Endothelial cell of umbilical vein (primary cell): ENCODE data around the gene ATP2B2. TPM values are rescaled to one million over a fixed set of nuclear protein-coding genes. Genes with fewer than 3 reads are reported as not detected.

Source experiments
- BruUV-seq: library from RNA; stranded (reverse); fragments of 400-500 nt; replicated peaks from 2 replicates; lab custom pipeline; 2021; lab: Mats Ljungman, UMichigan
- CTCF ChIA-PET: fragments of 300-600, 350-600 bp; sonication (Branson Sonifier 250); formaldehyde crosslinking; loops from one replicate; lab custom pipeline; 2021; ENCODE audit warnings: antibody characterized with exemption, inconsistent platforms; lab: Charles Lee
- POLR2A ChIA-PET: fragments of 300-600, 350-600 bp; sonication (Branson Sonifier 250); formaldehyde crosslinking; loops from one replicate; lab custom pipeline; 2021; ENCODE audit warnings: antibody characterized with exemption, inconsistent platforms; lab: Charles Lee
- DNase-seq: peaks from one replicate; pipeline ENCODE4 v3.0.0-alpha.2; 2011; ENCODE audit warnings: low read depth, low spot score
- FAIRE-seq: peaks from 2 replicates; lab custom pipeline; 2011; peaks lifted over from hg19 to GRCh38; lab: Jason Lieb, UNC
- H2AFZ ChIP-seq: 2 replicates; pipeline ENCODE4 v1.6.0; 2012; ENCODE audit warnings: low read depth, low read length, control low read depth, inconsistent platforms
- H3K27ac ChIP-seq: 2 replicates; pipeline ENCODE4 v1.5.1; 2011; ENCODE audit warnings: low read depth, mild to moderate bottlenecking, control low read depth, low read length, moderate library complexity; ENCODE audit not compliant: insufficient read depth
- H3K27me3 ChIP-seq, 2 experiments: 2 replicates each; pipeline versions ENCODE4 v1.6.0 to v1.6.1; 2011; ENCODE audit warnings: low read length in 2 of 2, mixed read lengths in 1 of 2; ENCODE audit not compliant: control insufficient read depth in 2 of 2, insufficient read depth in 2 of 2
- H3K36me3 ChIP-seq, 2 experiments: 2 replicates in 1 of 2; 3 replicates in 1 of 2; pipeline ENCODE4 v1.5.1; 2011; ENCODE audit warnings: low read length in 2 of 2, mild to moderate bottlenecking in 1 of 2, moderate library complexity in 1 of 2; ENCODE audit not compliant: control insufficient read depth in 2 of 2, insufficient read depth in 2 of 2; ENCODE audit errors: extremely low read depth in 1 of 2
- H3K4me1 ChIP-seq: 3 replicates; pipeline ENCODE4 v1.5.1; 2011; ENCODE audit warnings: mild to moderate bottlenecking, low read length; ENCODE audit not compliant: control insufficient read depth, insufficient read depth; ENCODE audit errors: extremely low read depth
- H3K4me2 ChIP-seq: 2 replicates; pipeline ENCODE4 v1.6.1; 2011; ENCODE audit warnings: low read length, control low read depth, mixed read lengths; ENCODE audit not compliant: insufficient read depth
- H3K4me3 ChIP-seq, 3 experiments: fragments of 200-600 bp in 1 of 3; sonication (generic), shearing (Covaris generic) in 1 of 3; replicated peaks in 1 of 3; 2 replicates each; pipeline ENCODE4 v1.5.1; 2011 to 2016; ENCODE audit warnings: control low read depth in 3 of 3, low read length in 3 of 3, mild to moderate bottlenecking in 2 of 3, inconsistent platforms in 1 of 3, low read depth in 1 of 3, moderate library complexity in 1 of 3; ENCODE audit not compliant: insufficient read depth in 1 of 3
- H3K79me2 ChIP-seq: 2 replicates; pipeline ENCODE4 v1.6.0; 2012; ENCODE audit warnings: low read length, inconsistent platforms; ENCODE audit not compliant: control insufficient read depth, insufficient read depth
- H3K9ac ChIP-seq: replicated peaks from 2 replicates; pipeline ENCODE3; 2011; ENCODE audit warnings: low read length, control low read depth; ENCODE audit not compliant: insufficient read depth; ENCODE audit errors: extremely low read depth
- H3K9me1 ChIP-seq: replicated peaks from 3 replicates; pipeline ENCODE4 v1.6.0; 2011; ENCODE audit warnings: mild to moderate bottlenecking, low read length; ENCODE audit not compliant: control insufficient read depth, insufficient read depth; ENCODE audit errors: extremely low read depth
- H3K9me3 ChIP-seq: replicated peaks from 2 replicates; pipeline ENCODE4 v1.5.1; 2012; ENCODE audit warnings: low read length, inconsistent platforms; ENCODE audit not compliant: control insufficient read depth, insufficient read depth
- H4K20me1 ChIP-seq: replicated peaks from 2 replicates; pipeline ENCODE3; 2011; ENCODE audit warnings: mild to moderate bottlenecking, low read length; ENCODE audit not compliant: control insufficient read depth, insufficient read depth; ENCODE audit errors: extremely low read depth
- CTCF ChIP-seq, 2 donors: IDR thresholded peaks; 1 replicate in 1 of 2; 2 replicates in 1 of 2; pipeline ENCODE4 v1.5.1; 2011; ENCODE audit warnings: low read length in 2 of 2, mild to moderate bottlenecking in 2 of 2, moderate library complexity in 2 of 2, control low read depth in 1 of 2, inconsistent platforms in 1 of 2, low read depth in 1 of 2; ENCODE audit not compliant: insufficient read depth in 1 of 2; ENCODE audit errors: extremely low read depth in 1 of 2
- EZH2 ChIP-seq: IDR thresholded peaks from 2 replicates; pipeline ENCODE4 v1.6.1; 2012; ENCODE audit warnings: borderline replicate concordance, low read depth, mild to moderate bottlenecking, moderate library complexity, low read length, inconsistent platforms; ENCODE audit not compliant: severe bottlenecking
- FOS ChIP-seq: IDR thresholded peaks from 2 replicates; pipeline ENCODE4 v1.6.1; 2011; ENCODE audit warnings: mild to moderate bottlenecking, low read length, moderate library complexity, borderline replicate concordance; ENCODE audit not compliant: insufficient read depth
- GATA2 ChIP-seq: IDR thresholded peaks from 2 replicates; pipeline ENCODE4 v1.7.0; 2011; ENCODE audit warnings: low read depth, mild to moderate bottlenecking, moderate library complexity, mixed read lengths, low read length; ENCODE audit not compliant: insufficient read length, insufficient read depth
- JUN ChIP-seq: IDR thresholded peaks from 2 replicates; pipeline ENCODE4 v1.6.1; 2011; ENCODE audit warnings: borderline replicate concordance, low read depth; ENCODE audit not compliant: insufficient read length, insufficient read depth
- MAX ChIP-seq: IDR thresholded peaks from 2 replicates; pipeline ENCODE4 v1.6.1; 2011; ENCODE audit not compliant: insufficient read depth, insufficient read length
- MYC ChIP-seq: IDR thresholded peaks from one replicate; pipeline ENCODE4 v1.6.1; 2011; ENCODE audit warnings: mild to moderate bottlenecking, low read depth, low read length
- POLR2A ChIP-seq: IDR thresholded peaks from 2 replicates; pipeline ENCODE4 v1.6.1; 2012; ENCODE audit warnings: low read depth, mild to moderate bottlenecking, control low read depth, low read length
- POLR2AphosphoS5 ChIP-seq: IDR thresholded peaks from 2 replicates; pipeline ENCODE4 v1.6.1; 2012; ENCODE audit warnings: low read depth, mild to moderate bottlenecking, control low read depth, low read length, moderate library complexity; ENCODE audit not compliant: insufficient read depth
- dilution Hi-C: fragments of 300-500 bp; cut with MboI; formaldehyde crosslinking; loops from one replicate; pipeline ENCODE4 v1.15.0; 2019; ENCODE audit warnings: low sequenced_read_pairs; ENCODE audit not compliant: extremely low pct_ligation_motif_present
- intact Hi-C: fragments of 100-400 bp; cut with micrococcal nuclease; formaldehyde crosslinking; loops from one replicate; pipeline ENCODE4 v1.10.0; 2022
- polyA plus RNA-seq, 4 experiments: library from polyadenylated mRNA; depleted of rRNA in 3 of 4; stranded (reverse) in 3 of 4; unstranded in 1 of 4; fragments of >200 nt; gene quantifications; 2 replicates each; pipeline versions ENCODE4 v1.2.1 to v1.2.3, GENCODE V29; 2011 to 2012; ENCODE audit warnings: missing spikeins in 1 of 4
- total RNA-seq: library from RNA; stranded (reverse); gene quantifications from 2 replicates; pipeline ENCODE4 v1.2.3, GENCODE V29; 2021

ATP2B2 gene
- total and polyA plus RNA-seq, 2 donors (not counting 3 experiments of a cell fraction or from before 2014, with no cell fraction given) = not detected

- H3K27ac ChIP-seq = no peak overlapping the region
- DNase-seq (no peak), FAIRE-seq (no peak)
- intact Hi-C loops = no loop called here
- ChIA-PET CTCF (interaction anchor here (1.1 kb wide), 1 partner anchor 169 kb away, joined by 5 read pairs; no protein-coding TSS in a partner anchor), POLR2A (no interaction called here)
- H3K9ac ChIP-seq = no peak overlapping the region
- no peaks in the 10 kb centered on the region for H3K27me3 ChIP-seq
- H3K79me2 ChIP-seq = no peaks in the 10 kb centered on the region
- no peak for TF ChIP-seq MYC
- TF ChIP-seq CTCF (IDR thresholded peaks at IDR 0.05; ENCODE audit: extremely low read depth in 1 of 2, insufficient read depth in 1 of 2, low read depth in 1 of 2, low read length in 2 of 2) = no peak
- BruUV-seq = no TSS peak
- H3K4me2 ChIP-seq = no peak overlapping the region
- H3K4me1 ChIP-seq = no peaks in the 10 kb centered on the region
- no peaks in the 10 kb centered on the region for H4K20me1 ChIP-seq
- H2AFZ ChIP-seq = no peak overlapping the region
- no peaks in the 10 kb centered on the region for H3K9me3 ChIP-seq
- dilution Hi-C loops = no loop called here
- H3K36me3 ChIP-seq = no peaks in the 10 kb centered on the region
- H3K9me1 ChIP-seq = no peaks in the 10 kb centered on the region
- no peak overlapping the region for H3K4me3 ChIP-seq
Measured at GRCh38 chr3:10512687-10513086, 7.3 kb upstream of the ATP2B2 start.

GRCh38 chr3:10511809-10512494 is 6.6 kb upstream of the ATP2B2 start:
- no peak overlapping the region for H3K27ac ChIP-seq

More at GRCh38 chr3:10511809-10512494, 6.6 kb upstream of the ATP2B2 start:
- Histone ChIP-seq H4K20me1 (no peaks in the 10 kb centered on the region), H3K4me3 (no peak overlapping the region), H3K4me1 (no peaks in the 10 kb centered on the region), H3K79me2 (no peaks in the 10 kb centered on the region), H3K27me3 (no peaks in the 10 kb centered on the region), H3K9me3 (no peaks in the 10 kb centered on the region), H3K36me3 (no peaks in the 10 kb centered on the region), H3K9ac (no peak overlapping the region), H3K9me1 (no peaks in the 10 kb centered on the region), H3K4me2 (no peak overlapping the region), H2AFZ (no peak overlapping the region)
- intact Hi-C loops = no loop called here
- ChIA-PET CTCF (interaction anchor here (1.1 kb wide), 1 partner anchor 168 kb away, joined by 5 read pairs; no protein-coding TSS in a partner anchor), POLR2A (no interaction called here)
- no TSS peak for BruUV-seq
- TF ChIP-seq EZH2 (no peak), GATA2 (no peak), CTCF (IDR thresholded peaks at IDR 0.05; ENCODE audit: extremely low read depth in 1 of 2, insufficient read depth in 1 of 2, low read depth in 1 of 2, low read length in 2 of 2) (no peak), POLR2AphosphoS5 (no peak), MYC (no peak), JUN (no peak), POLR2A (no peak), FOS (no peak), MAX (no peak)
- FAIRE-seq (no peak), DNase-seq (no peak)
- dilution Hi-C loops = no loop called here
